Gastroesophageal sphincter (tissue), 4 donors: ENCODE measurements around the gene CYB561D1. TPM values are rescaled to one million over a fixed set of nuclear protein-coding genes. Genes with fewer than 3 reads are reported as not detected.
A peak's percentile ranks its signal among the peaks of the same experiment; 100 is the strongest.
"Not testable (repeated sequence)": the region's sequence is repeated elsewhere in the genome, so short reads cannot be mapped to it uniquely, and the experiment has no call there.

ENCODE experiments used
- ATAC-seq: fragments of 150-250 bp; one replicate; pipeline ENCODE4 v1.9.1; 2016; ENCODE audit warnings: mild to moderate bottlenecking, moderate library complexity
- H3K27ac ChIP-seq, 4 donors: fragments of 200-600 bp; sonication (generic) in 3 of 4; 1 replicate in 3 of 4; 2 replicates in 1 of 4; pipeline ENCODE4 v1.5.1; 2016 to 2019
- H3K27me3 ChIP-seq: fragments of 200-600 bp; sonication (generic); one replicate; pipeline ENCODE4 v1.5.1; 2019
- H3K36me3 ChIP-seq, 2 donors: fragments of 200-600 bp; sonication (generic); one replicate each; pipeline ENCODE4 v1.5.1; 2019; ENCODE audit warnings: control low read depth in 1 of 2
- H3K4me1 ChIP-seq, 3 donors: fragments of 200-600 bp; sonication (generic); 1 replicate in 2 of 3; 2 replicates in 1 of 3; pipeline ENCODE4 v1.5.1; 2016 to 2019; ENCODE audit warnings: control low read depth in 2 of 3
- H3K4me3 ChIP-seq, 2 donors: fragments of 200-600 bp; sonication (generic); one replicate each; pipeline ENCODE4 v1.5.1; 2019; ENCODE audit warnings: mild to moderate bottlenecking in 1 of 2, moderate library complexity in 1 of 2
- H3K9me3 ChIP-seq, 3 donors: fragments of 200-600 bp; sonication (generic); one replicate each; pipeline ENCODE4 v1.5.1; 2017 to 2019; ENCODE audit warnings: control low read depth in 2 of 3
- EP300 ChIP-seq: sonication (generic); formaldehyde crosslinking; IDR thresholded peaks from one replicate; pipeline ENCODE4 v1.6.1; 2017; ENCODE audit warnings: antibody characterized with exemption, mild to moderate bottlenecking
- POLR2A ChIP-seq, 2 donors: fragments of 450-650 bp; IDR thresholded peaks; one replicate each; pipeline ENCODE4 v1.6.1; 2017; ENCODE audit warnings: antibody characterized with exemption in 2 of 2, mild to moderate bottlenecking in 2 of 2, moderate library complexity in 1 of 2
- POLR2AphosphoS5 ChIP-seq: sonication (generic); formaldehyde crosslinking; IDR thresholded peaks from one replicate; pipeline ENCODE4 v1.6.1; 2017; ENCODE audit warnings: antibody characterized with exemption
- WGBS, 2 donors: methylation state at CpG; one replicate each; pipeline ENCODE4 v1.1.5; 2018; ENCODE audit warnings: low coverage in 1 of 2; 5-methylcytosine and 5-hydroxymethylcytosine counted together
- total RNA-seq, 4 donors: library from RNA; depleted of rRNA; stranded (reverse); fragments of >200 nt; gene quantifications; one replicate each; pipeline ENCODE4 v1.1.0, GENCODE V29; 2016
- TF ChIP-seq, protein P1 (sequence below), 4 experiments: fragments of 200-600 bp in 2 of 4; fragments of 450-650 bp in 2 of 4; sonication (generic) in 1 of 4; IDR thresholded peaks; one replicate each; pipeline ENCODE4 v1.5.1; 2017 to 2019; ENCODE audit warnings: antibody characterized with exemption in 4 of 4, mild to moderate bottlenecking in 2 of 4, moderate library complexity in 2 of 4

CYB561D1 gene, protein sequence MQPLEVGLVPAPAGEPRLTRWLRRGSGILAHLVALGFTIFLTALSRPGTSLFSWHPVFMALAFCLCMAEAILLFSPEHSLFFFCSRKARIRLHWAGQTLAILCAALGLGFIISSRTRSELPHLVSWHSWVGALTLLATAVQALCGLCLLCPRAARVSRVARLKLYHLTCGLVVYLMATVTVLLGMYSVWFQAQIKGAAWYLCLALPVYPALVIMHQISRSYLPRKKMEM
- 10 to 100 TPM in 3 of 4 donors, 1 to 10 TPM in 1; 8.3 to 15.9 (median 10.7) TPM for total RNA-seq

DNA sequence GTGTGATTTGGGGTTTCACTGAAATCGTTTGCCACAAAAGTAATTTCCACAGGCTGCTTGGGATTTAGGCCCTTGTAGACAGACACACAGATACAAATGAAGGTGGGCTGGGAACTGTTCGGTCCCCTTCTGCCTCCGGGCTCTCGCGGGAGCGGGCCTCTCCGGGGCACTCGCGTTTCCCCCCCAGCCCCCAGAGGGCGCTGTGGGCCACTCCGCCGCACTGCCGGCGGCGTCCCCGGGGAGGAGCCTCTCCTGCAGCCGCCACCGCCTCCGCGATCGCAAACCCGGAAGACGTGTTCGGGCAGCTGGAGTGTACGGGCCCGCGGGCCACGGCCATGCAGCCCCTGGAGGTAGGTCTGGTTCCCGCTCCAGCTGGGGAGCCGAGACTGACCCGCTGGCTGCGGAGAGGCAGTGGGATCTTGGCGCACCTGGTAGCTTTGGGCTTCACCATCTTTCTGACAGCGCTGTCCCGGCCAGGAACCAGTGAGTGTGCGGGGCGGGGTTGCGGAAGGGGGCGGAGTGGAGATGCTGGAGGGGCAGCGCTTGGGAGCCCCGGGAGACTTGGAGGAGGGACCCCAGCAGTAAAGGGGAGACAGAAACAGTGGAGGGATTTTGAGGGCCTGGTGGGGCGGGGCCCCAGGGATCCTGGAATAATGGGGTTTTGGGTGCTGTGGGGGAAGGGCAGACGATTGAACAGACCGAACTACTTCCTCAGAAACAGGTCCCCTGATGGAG is at the start of gene CYB561D1:
TSS of gene CYB561D1 (plus strand) at position 290 of the 735 bp plus-strand sequence. CDS start at position 336, 46 bp downstream.
- TF ChIP-seq, protein P1, sequence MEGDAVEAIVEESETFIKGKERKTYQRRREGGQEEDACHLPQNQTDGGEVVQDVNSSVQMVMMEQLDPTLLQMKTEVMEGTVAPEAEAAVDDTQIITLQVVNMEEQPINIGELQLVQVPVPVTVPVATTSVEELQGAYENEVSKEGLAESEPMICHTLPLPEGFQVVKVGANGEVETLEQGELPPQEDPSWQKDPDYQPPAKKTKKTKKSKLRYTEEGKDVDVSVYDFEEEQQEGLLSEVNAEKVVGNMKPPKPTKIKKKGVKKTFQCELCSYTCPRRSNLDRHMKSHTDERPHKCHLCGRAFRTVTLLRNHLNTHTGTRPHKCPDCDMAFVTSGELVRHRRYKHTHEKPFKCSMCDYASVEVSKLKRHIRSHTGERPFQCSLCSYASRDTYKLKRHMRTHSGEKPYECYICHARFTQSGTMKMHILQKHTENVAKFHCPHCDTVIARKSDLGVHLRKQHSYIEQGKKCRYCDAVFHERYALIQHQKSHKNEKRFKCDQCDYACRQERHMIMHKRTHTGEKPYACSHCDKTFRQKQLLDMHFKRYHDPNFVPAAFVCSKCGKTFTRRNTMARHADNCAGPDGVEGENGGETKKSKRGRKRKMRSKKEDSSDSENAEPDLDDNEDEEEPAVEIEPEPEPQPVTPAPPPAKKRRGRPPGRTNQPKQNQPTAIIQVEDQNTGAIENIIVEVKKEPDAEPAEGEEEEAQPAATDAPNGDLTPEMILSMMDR (IDR thresholded peaks at IDR 0.05) = peak in 3 of 4 experiments; percentile 86 to 98 (median 87)
- TF ChIP-seq POLR2AphosphoS5 (peak; percentile 52), EP300 (no peak), POLR2A (IDR thresholded peaks at IDR 0.05) (peak; percentile 48 to 49)
- WGBS, 2 donors = 0% methylated on average over 1 to 2 of the region's 44 CpGs
- H3K27ac ChIP-seq = peak within 1 kb of the TSS; percentile 10 to 89 (median 86)
- peaks cover 0 to 47% of the 10 kb centered on the region in 2 donors for H3K36me3 ChIP-seq
- H3K4me3 ChIP-seq = peak within 1 kb of the TSS; percentile 39 to 89
- H3K4me1 ChIP-seq = peaks cover 0 to 61% (median 20%) of the 10 kb centered on the region in 3 donors
- H3K9me3 ChIP-seq = no peaks in the 10 kb centered on the region
- ATAC-seq = peak; percentile 91
- H3K27me3 ChIP-seq = no peaks in the 10 kb centered on the region

DNA sequence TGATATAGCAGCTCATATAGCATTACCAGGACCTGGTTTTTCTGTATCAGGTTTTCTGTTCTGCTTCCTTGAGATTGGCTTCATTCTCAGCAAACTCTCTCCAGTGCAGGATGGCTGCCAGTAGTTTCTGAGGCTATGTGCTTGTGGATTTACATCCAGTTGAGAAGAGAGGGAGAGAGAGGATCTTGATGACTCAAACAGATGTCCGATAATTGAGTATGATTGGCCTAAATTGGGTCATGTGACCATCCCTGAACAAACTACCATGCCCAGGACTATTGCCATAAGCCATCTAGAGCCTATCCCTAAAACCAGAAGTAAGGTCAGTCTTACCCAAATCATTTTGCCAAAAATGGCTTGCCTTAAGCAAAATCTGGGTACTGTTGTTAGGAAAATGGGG is 49.5 kb upstream of the CYB561D1 start:
- Histone ChIP-seq H3K27me3 (peaks cover 20% of the 10 kb centered on the region), H3K27ac (no peak overlapping the region), H3K9me3 (no peaks in the 10 kb centered on the region), H3K4me1 (no peaks in the 10 kb centered on the region), H3K36me3 (no peaks in the 10 kb centered on the region), H3K4me3 (no peak overlapping the region)
- TF ChIP-seq EP300 = no peak
- TF ChIP-seq POLR2A (IDR thresholded peaks at IDR 0.05) = no peak
- TF ChIP-seq, protein P1 (IDR thresholded peaks at IDR 0.05) = no peak
- no peak for TF ChIP-seq POLR2AphosphoS5
- no peak for ATAC-seq
- 60 to 90% methylated on average over 1 of the region's 1 CpG for WGBS, 2 donors

DNA sequence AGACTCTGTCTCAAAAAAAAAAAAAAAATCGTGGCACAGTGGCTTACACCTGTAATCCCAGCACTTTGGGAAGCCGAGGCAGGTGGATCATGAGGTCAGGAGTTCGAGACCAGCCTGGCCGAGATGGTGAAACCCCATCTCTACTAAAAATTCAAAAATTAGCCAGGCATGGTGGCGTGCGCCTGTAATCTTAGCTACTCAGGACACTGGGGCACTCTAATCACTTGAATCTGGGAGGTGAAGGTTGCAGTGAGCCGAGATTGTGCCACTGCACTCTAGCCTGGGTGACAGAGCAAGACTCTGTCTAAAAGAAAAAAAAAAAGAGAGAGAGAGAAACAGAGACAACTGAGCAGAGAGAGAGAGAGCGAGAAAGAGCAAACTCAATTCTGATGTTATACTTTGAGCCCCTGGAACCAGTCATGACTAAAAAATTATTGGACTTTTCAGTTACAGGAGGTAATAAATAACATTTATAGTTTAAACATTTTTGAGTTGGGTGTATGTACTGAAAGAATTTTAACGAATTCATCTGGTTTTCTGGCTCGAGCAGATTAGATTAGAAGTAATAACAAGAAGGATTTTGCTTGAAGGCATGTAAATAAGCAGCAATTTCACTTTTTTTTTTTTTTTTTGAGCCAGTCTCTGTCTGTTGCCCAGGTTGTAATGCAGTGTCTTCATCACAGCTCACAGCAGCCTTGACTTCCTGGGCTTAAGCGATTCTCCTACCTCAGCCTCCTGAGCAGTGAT is 47.8 kb upstream of the CYB561D1 start:
- peaks cover 20% of the 10 kb centered on the region for H3K27me3 ChIP-seq
- H3K4me1 ChIP-seq, H3K36me3 ChIP-seq, H3K4me3 ChIP-seq, H3K9me3 ChIP-seq, ATAC-seq, H3K27ac ChIP-seq: not testable (repeated sequence)
- 58 to 66% methylated on average over 6 to 11 of the region's 11 CpGs for WGBS, 2 donors

DNA sequence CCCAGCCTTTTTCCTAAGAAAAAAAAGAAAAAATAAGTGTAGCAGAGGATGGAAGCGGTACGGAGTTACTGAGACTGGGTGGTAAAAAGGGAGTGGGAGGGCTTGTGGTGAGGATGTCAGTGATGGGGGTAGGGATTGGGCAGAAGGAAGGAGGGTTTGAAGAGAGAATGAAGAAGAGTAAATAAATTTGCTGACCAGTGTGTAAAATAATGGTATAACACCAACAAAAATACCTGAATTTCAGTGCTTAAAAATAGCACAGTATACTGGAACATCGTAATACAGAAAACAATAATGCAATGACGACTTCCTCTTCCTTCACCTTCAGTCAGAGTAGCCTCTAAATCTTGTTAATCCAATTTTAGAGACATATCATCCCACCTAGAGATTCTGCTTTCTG is 46.4 kb upstream of the CYB561D1 start:
- peaks cover 17% of the 10 kb centered on the region for H3K27me3 ChIP-seq
- H3K27ac ChIP-seq = no peak overlapping the region
- ATAC-seq = no peak
- no peaks in the 10 kb centered on the region for H3K4me1 ChIP-seq
- 71 to 76% methylated on average over 4 of the region's 4 CpGs for WGBS, 2 donors
- no peak for TF ChIP-seq POLR2AphosphoS5
- TF ChIP-seq POLR2A (IDR thresholded peaks at IDR 0.05) = no peak
- TF ChIP-seq, protein P1 (IDR thresholded peaks at IDR 0.05) = no peak
- no peak for TF ChIP-seq EP300
- H3K9me3 ChIP-seq = no peaks in the 10 kb centered on the region
- H3K4me3 ChIP-seq = no peak overlapping the region
- H3K36me3 ChIP-seq = no peaks in the 10 kb centered on the region

DNA sequence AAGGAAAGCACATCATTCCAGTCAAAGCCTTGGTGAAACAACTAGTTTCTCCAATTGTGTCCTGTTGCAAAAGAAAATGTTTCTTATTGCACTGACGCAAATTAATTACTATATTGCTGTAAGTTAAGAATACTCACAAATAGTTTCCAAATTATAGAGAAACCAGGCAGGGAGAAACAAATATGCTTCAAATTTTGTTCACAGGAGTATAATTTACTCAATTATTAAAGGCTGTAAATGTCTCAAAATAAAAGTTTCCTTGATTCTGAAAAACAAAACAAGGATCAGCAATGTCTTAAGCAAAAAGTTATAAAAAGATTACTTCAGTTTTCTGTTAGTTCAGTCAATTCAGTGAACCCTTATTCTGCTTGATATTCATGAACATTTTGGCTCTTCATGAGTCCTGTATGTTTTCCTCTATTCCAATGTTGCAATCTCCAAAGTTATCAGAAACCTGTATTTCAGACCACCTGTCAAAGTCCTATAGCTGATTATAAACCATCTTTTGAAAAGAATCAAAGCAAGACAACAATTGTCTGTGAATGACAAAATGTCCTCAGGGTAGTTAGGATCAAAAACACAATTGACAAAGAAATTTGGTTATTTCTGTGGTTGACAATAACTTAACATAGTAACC is 39.3 kb upstream of the CYB561D1 start:
- H3K27me3 ChIP-seq = no peaks in the 10 kb centered on the region
- WGBS, 2 donors = 100% methylated on average over 1 of the region's 1 CpG
- no peak overlapping the region for H3K4me3 ChIP-seq
- H3K4me1 ChIP-seq = no peaks in the 10 kb centered on the region
- H3K9me3 ChIP-seq = no peaks in the 10 kb centered on the region
- no peak overlapping the region for H3K27ac ChIP-seq
- ATAC-seq = no peak
- TF ChIP-seq POLR2AphosphoS5 = no peak
- no peak for TF ChIP-seq POLR2A (IDR thresholded peaks at IDR 0.05)
- no peak for TF ChIP-seq EP300
- TF ChIP-seq, protein P1 (IDR thresholded peaks at IDR 0.05) = no peak
- H3K36me3 ChIP-seq = no peaks in the 10 kb centered on the region
